ENCODE results near the gene STARD9. TPM values are rescaled to one million over a fixed set of nuclear protein-coding genes. Genes with fewer than 3 reads are reported as not detected.

The STARD9 gene
- total and polyA plus RNA-seq, 10 of the 15 experiments (the other 5 are each of a cell fraction or from before 2014, with no cell fraction given), result 0.58 to 11.5 (median 6.1) TPM

GRCh38 chr15:42670451-42670850 lies 95.0 kb downstream of the STARD9 start:
- in situ Hi-C loops (cut with MboI), result no loop called here
- ATAC-seq, result no peak
- no peak overlapping the region for H3K4me2 ChIP-seq (ENCODE audit: control insufficient read depth, insufficient read depth)

More at GRCh38 chr15:42670451-42670850, 95.0 kb downstream of the STARD9 start:
- Histone ChIP-seq H3K9me3 (replicated peaks; ENCODE audit: control insufficient read depth, insufficient read depth, low read length) (no peaks in the 10 kb centered on the region), H3K79me2 (ENCODE audit: control insufficient read depth, insufficient read depth, low read length) (no peaks in the 10 kb centered on the region), H3K27me3 (replicated peaks in 1 of 2; ENCODE audit: control insufficient read depth in 2 of 2, insufficient read depth in 2 of 2, low read length in 1 of 2) (no peaks in the 10 kb centered on the region), H3K4me3 (no peak overlapping the region), H3K9ac (ENCODE audit: control insufficient read depth, insufficient read depth, low read length) (no peak overlapping the region), H3K27ac (ENCODE audit: control insufficient read depth, insufficient read depth) (no peak overlapping the region), H4K20me1 (ENCODE audit: control insufficient read depth, insufficient read depth) (no peaks in the 10 kb centered on the region), H3K4me1 (ENCODE audit: control insufficient read depth, insufficient read depth, low read length) (no peaks in the 10 kb centered on the region), H2AFZ (ENCODE audit: control insufficient read depth, low read depth, low read length) (no peak overlapping the region), H3K36me3 (ENCODE audit: control insufficient read depth in 2 of 2, insufficient read depth in 2 of 2, low read length in 1 of 2) (no peaks in the 10 kb centered on the region)
- no peak for TF ChIP-seq YBX1 (IDR thresholded peaks at IDR 0.05)
- no peak for TF ChIP-seq ZSCAN29 (IDR thresholded peaks at IDR 0.05)
- no peak for TF ChIP-seq RUNX3 (IDR thresholded peaks at IDR 0.05; ENCODE audit: low read length)
- no peak for TF ChIP-seq RB1 (IDR thresholded peaks at IDR 0.05; ENCODE audit: borderline replicate concordance)
- no peak for TF ChIP-seq SMC3 (IDR thresholded peaks at IDR 0.05; ENCODE audit: borderline replicate concordance, low read length)
- no peak for TF ChIP-seq RELA (IDR thresholded peaks at IDR 0.05; ENCODE audit: borderline replicate concordance, partially characterized antibody)
- TF ChIP-seq MXI1 (IDR thresholded peaks at IDR 0.05; ENCODE audit: low read depth, low read length), result no peak
- TF ChIP-seq IRF3 (IDR thresholded peaks at IDR 0.05), result no peak
- TF ChIP-seq PAX5 (IDR thresholded peaks at IDR 0.05; ENCODE audit: borderline replicate concordance, low read depth, low read length), result no peak
- no peak for TF ChIP-seq BHLHE40 (IDR thresholded peaks at IDR 0.05; ENCODE audit: borderline replicate concordance in 1 of 2, low read depth in 2 of 2, low read length in 1 of 2)
- no peak for TF ChIP-seq NFXL1 (IDR thresholded peaks at IDR 0.05; ENCODE audit: borderline replicate concordance)
- no peak for TF ChIP-seq ZNF207 (IDR thresholded peaks at IDR 0.05; ENCODE audit: borderline replicate concordance)
- no peak for TF ChIP-seq FOXK2 (IDR thresholded peaks at IDR 0.05)
- ChIA-PET SMC1A (ENCODE audit: uncharacterized antibody, unreplicated experiment) (interaction anchor here (0.8 kb wide), 1 partner anchor 35 kb away, joined by 3 read pairs; no protein-coding TSS in a partner anchor), POLR2A (interaction anchor here (0.6 kb wide), 1 partner anchor 70 kb away, joined by 3 read pairs; no protein-coding TSS in a partner anchor), CTCF (interaction anchor here (0.7 to 1.5 kb wide), 5 partner anchors 8 to 586 kb away, joined by 3 to 4 read pairs (median 3); no protein-coding TSS in a partner anchor), RAD21 (ENCODE audit: unreplicated experiment) (no interaction called here)
- WGBS (ENCODE audit: insufficient coverage, insufficient replicate concordance, low lambda C conversion rate, missing lambda C conversion rate), result 98% methylated on average over 3 of the region's 3 CpGs
- TSS peak; percentile 32 for BruUV-seq (replicated peaks)
- DNase-seq (ENCODE audit: low read depth, low spot score) (no peak), FAIRE-seq (no peak)
- intact Hi-C loops (cut with micrococcal nuclease; ENCODE audit: unreplicated experiment), result no loop called here

Data from GM12878 (cell line).